Colonic mucosa (tissue), 4 donors: ENCODE results near the gene EEF2KMT. TPM values are rescaled to one million over a fixed set of nuclear protein-coding genes. Genes with fewer than 3 reads are reported as not detected.
"Not testable (repeated sequence)": the region's sequence is repeated elsewhere in the genome, so short reads cannot be mapped to it uniquely, and the experiment has no call there.

ENCODE experiments used
- DNase-seq: peaks from one replicate; pipeline ENCODE4 v3.0.0-alpha.2; 2020
- H3K27ac ChIP-seq: fragments of 200-600 bp; one replicate; pipeline ENCODE4 v1.8.0; 2021
- H3K27me3 ChIP-seq: fragments of 200-600 bp; one replicate; pipeline ENCODE4 v1.8.0; 2021
- H3K36me3 ChIP-seq: fragments of 200-600 bp; one replicate; pipeline ENCODE4 v1.8.0; 2021
- H3K4me1 ChIP-seq: fragments of 200-600 bp; one replicate; pipeline ENCODE4 v1.8.0; 2021; ENCODE audit warnings: mild to moderate bottlenecking
- H3K4me3 ChIP-seq: fragments of 200-600 bp; one replicate; pipeline ENCODE4 v1.8.0; 2021
- H3K9ac ChIP-seq, 2 donors: one replicate each; pipeline ENCODE4 v1.7.0; 2013; ENCODE audit warnings: control low read depth in 2 of 2, low read depth in 2 of 2, low read length in 2 of 2
- H3K9me3 ChIP-seq: fragments of 200-600 bp; one replicate; pipeline ENCODE4 v1.8.0; 2021
- intact Hi-C: fragments of 100-400 bp; cut with DNase I; formaldehyde crosslinking; loops from one replicate; pipeline ENCODE4 v1.14.1; 2022
- total RNA-seq, 2 donors: library from RNA; stranded (reverse); fragmentation: NEBNext Ultra II Directional in 1 of 2; extraction: Animal tissue kit (Norgen Biotek cat#: 25700) in 1 of 2; gene quantifications; one replicate each; pipeline ENCODE4 v1.2.1, GENCODE V29; 2021
- TF ChIP-seq, protein P1 (sequence below): fragments of 200-600 bp; IDR thresholded peaks from one replicate; pipeline ENCODE4 v1.8.0; 2022; ENCODE audit warnings: antibody characterized with exemption, mild to moderate bottlenecking
- donor health status: healthy.
- donor health status: DM: no; HTN: no; CAD: no.
- donor health status: DM: no; HTN: no; CAD: no.

EEF2KMT gene
- total RNA-seq, 2 donors from 2014 or later = 7.4 to 16.2 TPM

GRCh38 chr16:5108505-5109158 is 11.0 kb upstream of the EEF2KMT start:
- TF ChIP-seq, protein P1, sequence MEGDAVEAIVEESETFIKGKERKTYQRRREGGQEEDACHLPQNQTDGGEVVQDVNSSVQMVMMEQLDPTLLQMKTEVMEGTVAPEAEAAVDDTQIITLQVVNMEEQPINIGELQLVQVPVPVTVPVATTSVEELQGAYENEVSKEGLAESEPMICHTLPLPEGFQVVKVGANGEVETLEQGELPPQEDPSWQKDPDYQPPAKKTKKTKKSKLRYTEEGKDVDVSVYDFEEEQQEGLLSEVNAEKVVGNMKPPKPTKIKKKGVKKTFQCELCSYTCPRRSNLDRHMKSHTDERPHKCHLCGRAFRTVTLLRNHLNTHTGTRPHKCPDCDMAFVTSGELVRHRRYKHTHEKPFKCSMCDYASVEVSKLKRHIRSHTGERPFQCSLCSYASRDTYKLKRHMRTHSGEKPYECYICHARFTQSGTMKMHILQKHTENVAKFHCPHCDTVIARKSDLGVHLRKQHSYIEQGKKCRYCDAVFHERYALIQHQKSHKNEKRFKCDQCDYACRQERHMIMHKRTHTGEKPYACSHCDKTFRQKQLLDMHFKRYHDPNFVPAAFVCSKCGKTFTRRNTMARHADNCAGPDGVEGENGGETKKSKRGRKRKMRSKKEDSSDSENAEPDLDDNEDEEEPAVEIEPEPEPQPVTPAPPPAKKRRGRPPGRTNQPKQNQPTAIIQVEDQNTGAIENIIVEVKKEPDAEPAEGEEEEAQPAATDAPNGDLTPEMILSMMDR = no peak
- H3K4me3 ChIP-seq = no peak overlapping the region
- H3K27ac ChIP-seq = no peak overlapping the region
- no peaks in the 10 kb centered on the region for H3K36me3 ChIP-seq
- no peak overlapping the region for H3K9ac ChIP-seq
- H3K4me1 ChIP-seq = no peaks in the 10 kb centered on the region
- intact Hi-C loops = no loop called here
- no peak for DNase-seq
- no peaks in the 10 kb centered on the region for H3K27me3 ChIP-seq
- H3K9me3 ChIP-seq = no peaks in the 10 kb centered on the region

- H3K9ac ChIP-seq, H3K27ac ChIP-seq, DNase-seq, H3K9me3 ChIP-seq, H3K4me1 ChIP-seq, intact Hi-C loops, H3K27me3 ChIP-seq, H3K36me3 ChIP-seq, H3K4me3 ChIP-seq: not testable (repeated sequence)
Observed at GRCh38 chr16:5105039-5105438, 7.4 kb upstream of the EEF2KMT start.

DNA sequence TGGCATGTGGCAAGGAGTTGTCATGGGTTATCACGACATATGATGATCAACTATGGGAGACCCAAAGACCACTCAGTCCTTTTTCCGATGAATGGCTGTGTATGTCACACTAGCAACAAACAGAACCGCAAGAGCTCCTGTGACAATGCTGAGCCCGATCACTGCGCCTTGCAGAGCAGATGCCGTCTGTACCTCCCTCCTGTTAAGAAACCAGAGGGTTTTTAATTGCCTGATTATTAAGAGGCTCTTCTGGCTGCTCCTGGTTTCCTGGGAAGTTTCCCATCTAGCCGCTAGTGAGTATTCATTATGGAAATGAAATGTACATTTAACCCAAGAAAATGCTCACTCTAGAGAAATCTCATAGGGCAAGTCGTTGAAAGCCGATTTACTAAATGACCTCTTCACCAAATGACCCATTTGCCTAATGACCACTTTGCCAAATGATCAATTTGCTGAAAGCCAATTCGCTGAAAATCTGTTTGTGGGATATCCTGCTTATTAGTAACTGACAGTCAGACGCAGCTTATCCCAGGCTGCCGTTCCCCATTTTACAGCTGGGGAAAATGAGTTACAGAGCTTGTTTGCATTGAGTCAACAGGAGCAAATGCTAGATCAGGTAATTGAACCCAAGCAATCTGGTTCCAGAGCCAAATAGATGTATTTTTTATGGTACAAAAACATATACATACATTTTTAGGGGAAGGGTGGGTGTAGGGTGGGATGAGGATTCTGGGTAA is 5.9 kb upstream of the EEF2KMT start:
- H3K27ac ChIP-seq, DNase-seq, H3K9me3 ChIP-seq, H3K9ac ChIP-seq, H3K4me1 ChIP-seq, intact Hi-C loops, H3K36me3 ChIP-seq, H3K27me3 ChIP-seq, H3K4me3 ChIP-seq: not testable (repeated sequence)

GRCh38 chr16:5099174-5099573 is 1.6 kb upstream of the EEF2KMT start:
- H3K4me1 ChIP-seq, H3K9ac ChIP-seq, H3K9me3 ChIP-seq, H3K27me3 ChIP-seq, intact Hi-C loops, DNase-seq, H3K4me3 ChIP-seq, H3K36me3 ChIP-seq: not testable (repeated sequence)
- H3K27ac ChIP-seq = peak overlapping the region; percentile 68

DNA sequence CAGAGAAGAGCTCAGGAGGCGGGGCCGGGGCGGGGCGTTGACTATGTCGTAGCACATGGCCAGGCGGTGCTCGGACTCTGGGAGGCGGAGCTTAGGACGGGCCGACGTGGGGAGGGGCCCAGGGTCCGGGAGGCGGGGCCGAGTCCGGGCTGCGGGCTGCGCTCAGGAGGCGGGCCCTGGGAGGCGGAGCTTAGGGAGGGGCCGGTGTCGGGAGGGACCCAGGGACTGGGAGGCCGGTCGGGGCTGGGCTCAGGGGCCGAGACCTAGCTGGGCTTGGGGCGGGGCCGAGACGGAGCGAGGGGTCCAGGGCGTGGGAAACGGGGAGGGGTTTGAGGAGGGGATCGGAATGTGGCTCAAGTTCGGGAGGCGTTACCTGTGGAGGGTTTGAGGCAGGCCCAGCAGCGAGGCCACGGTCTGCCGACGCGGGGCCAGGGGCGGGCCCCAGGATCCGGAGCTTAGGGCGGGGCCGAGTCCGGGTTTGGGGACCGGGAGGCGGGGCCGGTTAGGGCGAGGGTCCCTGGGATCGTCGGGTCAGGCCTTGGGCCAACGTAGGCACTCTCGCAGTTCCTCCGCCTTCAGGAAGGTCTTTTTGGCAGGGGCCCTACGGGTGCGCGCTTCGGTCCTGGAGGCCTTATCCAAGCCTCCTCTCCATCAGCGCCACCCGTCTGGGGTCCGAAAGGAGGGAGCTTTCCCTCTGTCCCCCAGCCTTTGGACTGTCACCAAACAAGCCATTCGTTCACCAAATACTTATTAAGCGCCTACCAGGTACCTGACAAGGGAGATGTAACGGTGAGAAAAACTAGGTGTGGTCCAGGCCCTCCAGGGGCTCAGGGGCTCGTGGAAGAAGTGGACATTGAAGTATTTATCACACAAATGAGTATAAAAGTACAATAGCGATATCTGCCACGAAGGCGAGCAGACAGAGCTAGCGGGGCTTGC is 895 bp upstream of the EEF2KMT start:
- H3K4me1 ChIP-seq, intact Hi-C loops, H3K27me3 ChIP-seq, H3K9me3 ChIP-seq, H3K36me3 ChIP-seq: not testable (repeated sequence)
- Histone ChIP-seq H3K9ac (peak overlapping the region in 1 of 2 donors; percentile 73), H3K4me3 (peak overlapping the region; percentile 92), H3K27ac (peak overlapping the region; percentile 68)
- DNase-seq = peak; percentile 83

DNA sequence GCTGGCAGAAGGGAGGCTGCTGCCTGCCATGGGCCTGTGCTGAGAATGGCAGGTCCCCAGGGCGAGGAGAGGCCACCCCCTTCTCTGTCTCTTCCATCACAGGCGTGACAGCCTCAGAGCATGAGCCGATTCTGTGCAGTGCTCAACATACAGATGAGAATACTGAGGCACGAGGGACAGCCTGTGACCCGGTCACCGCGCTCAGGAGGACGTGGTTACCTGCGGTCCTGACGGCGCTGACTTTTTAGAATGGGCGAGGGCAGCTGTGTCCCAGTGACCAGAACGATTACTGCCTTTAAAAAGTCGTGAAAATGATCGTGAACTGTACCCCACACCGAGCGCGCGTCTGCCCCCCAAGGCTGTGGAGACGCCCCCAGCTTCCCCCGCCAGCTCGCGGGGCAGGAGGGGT is 530 bp downstream of the EEF2KMT start:
- peak overlapping the region; percentile 58 to 69 for H3K9ac ChIP-seq
- H3K9me3 ChIP-seq, intact Hi-C loops, H3K4me1 ChIP-seq, H3K36me3 ChIP-seq, H3K27me3 ChIP-seq: not testable (repeated sequence)
- H3K4me3 ChIP-seq = peak overlapping the region; percentile 92
- DNase-seq = peak; percentile 35
- peak overlapping the region; percentile 53 for H3K27ac ChIP-seq

DNA sequence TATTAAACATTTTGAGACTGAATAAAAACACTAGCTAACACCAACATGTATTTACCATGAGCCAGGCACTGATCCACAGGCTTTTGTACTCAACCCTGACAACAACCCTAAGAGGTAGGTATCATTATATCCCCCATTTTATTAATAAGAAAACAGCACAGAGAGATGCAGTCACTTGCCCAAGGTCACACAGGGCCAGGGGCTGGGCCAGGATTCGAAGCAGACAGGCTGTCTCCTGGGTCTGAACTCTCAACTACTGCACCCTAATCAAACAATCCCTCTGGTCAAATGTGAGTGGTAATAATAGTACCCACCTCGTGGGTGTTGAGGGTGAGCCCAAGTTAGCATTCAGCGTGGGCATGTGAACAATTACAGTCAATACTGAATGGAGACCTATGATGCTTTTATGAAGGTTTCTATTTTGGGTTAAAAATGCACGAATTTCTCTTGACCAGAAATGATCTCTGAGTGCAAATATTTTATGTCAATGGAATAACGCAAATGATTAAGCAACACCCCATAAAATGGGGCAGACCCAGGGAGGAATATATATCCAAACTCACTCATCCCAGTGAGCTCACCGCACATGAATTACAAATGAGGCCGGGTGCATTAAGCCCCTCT is 1.0 kb downstream of the EEF2KMT start:
- H3K36me3 ChIP-seq, H3K27ac ChIP-seq, H3K4me1 ChIP-seq, H3K27me3 ChIP-seq, intact Hi-C loops, H3K9me3 ChIP-seq, DNase-seq: not testable (repeated sequence)
- Histone ChIP-seq H3K4me3 (peak overlapping the region; percentile 92), H3K9ac (peak overlapping the region in 1 of 2 donors; percentile 69)

GRCh38 chr16:5095145-5095830 is 2.3 kb downstream of the EEF2KMT start:
- H3K4me3 ChIP-seq, H3K27ac ChIP-seq, H3K9ac ChIP-seq, H3K27me3 ChIP-seq, DNase-seq, H3K36me3 ChIP-seq, H3K4me1 ChIP-seq, H3K9me3 ChIP-seq, intact Hi-C loops: not testable (repeated sequence)

GRCh38 chr16:5093746-5094145 is 3.8 kb downstream of the EEF2KMT start:
- H3K4me3 ChIP-seq, H3K9ac ChIP-seq, H3K4me1 ChIP-seq, H3K27me3 ChIP-seq, H3K27ac ChIP-seq, DNase-seq, H3K36me3 ChIP-seq, H3K9me3 ChIP-seq, intact Hi-C loops: not testable (repeated sequence)

DNA sequence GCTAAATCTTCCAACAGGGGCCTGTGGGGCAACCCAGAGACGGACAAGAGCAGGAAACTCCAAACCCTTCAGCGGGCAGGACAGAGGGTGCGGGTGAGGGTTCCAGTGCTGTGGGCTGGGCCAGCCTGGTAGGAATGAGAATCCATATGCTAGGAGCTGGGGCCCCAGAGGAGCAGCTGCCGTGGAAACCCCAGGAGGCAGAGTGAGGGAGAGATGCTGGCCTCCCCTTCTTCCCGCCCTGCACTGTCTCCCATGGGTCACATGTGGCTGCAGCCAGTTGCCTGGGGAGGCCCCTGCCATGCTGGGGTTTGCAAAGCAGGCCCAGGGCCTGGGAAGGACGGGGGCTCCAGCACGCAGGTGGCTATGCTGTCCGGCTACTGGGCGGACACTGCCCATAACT is 4.5 kb downstream of the EEF2KMT start:
- H3K27me3 ChIP-seq, H3K4me3 ChIP-seq, intact Hi-C loops, H3K9me3 ChIP-seq, H3K27ac ChIP-seq, H3K9ac ChIP-seq, H3K36me3 ChIP-seq, H3K4me1 ChIP-seq, DNase-seq: not testable (repeated sequence)

DNA sequence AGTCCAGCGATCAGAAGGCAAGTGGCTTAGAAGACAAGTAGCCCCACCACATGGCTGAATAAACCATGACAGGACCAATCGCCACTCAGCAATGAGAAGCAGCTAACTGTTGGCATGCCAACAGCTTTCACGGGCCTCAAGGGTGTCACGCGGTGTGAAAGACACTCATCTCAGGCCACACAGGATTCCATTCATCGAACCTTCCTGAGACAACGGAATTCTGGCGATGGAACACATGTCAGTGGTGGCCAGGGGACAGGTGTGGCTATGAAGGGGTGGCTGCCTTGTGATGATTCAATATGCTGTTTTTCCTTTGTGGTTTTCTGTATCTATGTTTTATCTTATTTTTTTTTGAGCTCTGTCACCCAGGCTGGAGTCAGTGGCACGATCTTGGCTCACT is 7.0 kb downstream of the EEF2KMT start:
- DNase-seq, H3K9me3 ChIP-seq, intact Hi-C loops, H3K27me3 ChIP-seq, H3K36me3 ChIP-seq, H3K4me1 ChIP-seq, H3K4me3 ChIP-seq, H3K9ac ChIP-seq, H3K27ac ChIP-seq: not testable (repeated sequence)
